Ovary (tissue), 3 donors: Measurements from ENCODE around the gene VEPH1.

Source experiments
- EP300 ChIP-seq: sonication (generic); formaldehyde crosslinking; IDR thresholded peaks from one replicate; pipeline ENCODE4 v1.6.1; 2017; ENCODE audit warnings: antibody characterized with exemption
- POLR2A ChIP-seq: fragments of 450-650 bp; IDR thresholded peaks from one replicate; pipeline ENCODE4 v1.6.1; 2017; ENCODE audit warnings: antibody characterized with exemption, mild to moderate bottlenecking, moderate library complexity
- TF ChIP-seq, protein P1 (sequence below), 3 donors: fragments of 450-650 bp in 2 of 3; fragments of 200-600 bp in 1 of 3; IDR thresholded peaks; one replicate each; pipeline versions ENCODE4 v1.5.1 to v1.8.0; 2016 to 2022; ENCODE audit warnings: antibody characterized with exemption in 3 of 3, mild to moderate bottlenecking in 1 of 3
- donor health status: DM: no; HTN: no; CAD: no.

DNA sequence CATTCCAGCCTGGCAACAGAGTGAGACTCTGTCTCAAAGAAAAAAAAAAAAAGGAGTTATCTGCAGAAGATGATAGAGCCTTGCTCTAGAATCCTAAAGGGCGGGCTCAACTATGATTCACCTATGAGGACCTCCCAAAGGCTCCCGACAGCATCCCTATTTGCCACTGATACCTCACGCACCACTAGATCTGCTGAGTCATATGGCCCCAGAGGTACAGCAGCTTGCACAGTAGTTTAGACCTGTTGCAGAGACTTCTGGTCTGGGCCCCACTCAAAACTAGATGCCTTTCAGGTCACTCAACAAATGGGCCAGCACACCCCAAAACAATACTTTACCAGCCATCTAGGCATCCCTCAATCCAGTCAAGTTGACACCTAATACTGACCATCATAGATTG lies 104.6 kb downstream of the VEPH1 start:
- TF ChIP-seq, protein P1, sequence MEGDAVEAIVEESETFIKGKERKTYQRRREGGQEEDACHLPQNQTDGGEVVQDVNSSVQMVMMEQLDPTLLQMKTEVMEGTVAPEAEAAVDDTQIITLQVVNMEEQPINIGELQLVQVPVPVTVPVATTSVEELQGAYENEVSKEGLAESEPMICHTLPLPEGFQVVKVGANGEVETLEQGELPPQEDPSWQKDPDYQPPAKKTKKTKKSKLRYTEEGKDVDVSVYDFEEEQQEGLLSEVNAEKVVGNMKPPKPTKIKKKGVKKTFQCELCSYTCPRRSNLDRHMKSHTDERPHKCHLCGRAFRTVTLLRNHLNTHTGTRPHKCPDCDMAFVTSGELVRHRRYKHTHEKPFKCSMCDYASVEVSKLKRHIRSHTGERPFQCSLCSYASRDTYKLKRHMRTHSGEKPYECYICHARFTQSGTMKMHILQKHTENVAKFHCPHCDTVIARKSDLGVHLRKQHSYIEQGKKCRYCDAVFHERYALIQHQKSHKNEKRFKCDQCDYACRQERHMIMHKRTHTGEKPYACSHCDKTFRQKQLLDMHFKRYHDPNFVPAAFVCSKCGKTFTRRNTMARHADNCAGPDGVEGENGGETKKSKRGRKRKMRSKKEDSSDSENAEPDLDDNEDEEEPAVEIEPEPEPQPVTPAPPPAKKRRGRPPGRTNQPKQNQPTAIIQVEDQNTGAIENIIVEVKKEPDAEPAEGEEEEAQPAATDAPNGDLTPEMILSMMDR (IDR thresholded peaks at IDR 0.05) = no peak
- TF ChIP-seq EP300 (no peak), POLR2A (no peak)
